GM18499 (cell line): ENCODE data around the gene LENEP.

ENCODE experiments used
- ATAC-seq: cut with Tn5 transposase; IDR thresholded peaks from one replicate; pipeline ENCODE4 v1.9.1; 2021; ENCODE audit warnings: moderate number of reproducible peaks; ENCODE audit not compliant: insufficient read depth, unreplicated experiment

Gene LENEP

GRCh38 chr1:155008015-155008941 lies 14.9 kb downstream of the LENEP start:
- ATAC-seq, result no peak

- no peak for ATAC-seq
Observed at GRCh38 chr1:155009221-155009711, 15.9 kb downstream of the LENEP start.

- no peak for ATAC-seq
Observed at GRCh38 chr1:155009742-155010141, 16.4 kb downstream of the LENEP start.

GRCh38 chr1:155010211-155010918 lies 17.0 kb downstream of the LENEP start:
- ATAC-seq, result no peak

- ATAC-seq, result no peak
Observed at GRCh38 chr1:155011004-155011416, 17.6 kb downstream of the LENEP start.

- no peak for ATAC-seq
Observed at GRCh38 chr1:155011437-155012025, 18.1 kb downstream of the LENEP start.

- no peak for ATAC-seq
Observed at GRCh38 chr1:155012026-155012546, 18.7 kb downstream of the LENEP start.

- ATAC-seq, result no peak
Observed at GRCh38 chr1:155012776-155013602, 19.6 kb downstream of the LENEP start.

GRCh38 chr1:155013632-155014031 lies 20.2 kb downstream of the LENEP start:
- ATAC-seq, result no peak

GRCh38 chr1:155014709-155015508 lies 21.5 kb downstream of the LENEP start:
- ATAC-seq, result no peak

GRCh38 chr1:155015527-155016230 lies 22.3 kb downstream of the LENEP start:
- ATAC-seq, result no peak

- no peak for ATAC-seq
Observed at GRCh38 chr1:155016231-155016831, 22.9 kb downstream of the LENEP start.

- ATAC-seq, result no peak
Observed at GRCh38 chr1:155017041-155017945, 23.9 kb downstream of the LENEP start.

- ATAC-seq, result no peak
Observed at GRCh38 chr1:155017946-155018316, 24.5 kb downstream of the LENEP start.

GRCh38 chr1:155018617-155019348 lies 25.4 kb downstream of the LENEP start:
- no peak for ATAC-seq
